Mesendoderm (in vitro differentiated cells): ENCODE data around the gene ETFDH.
"Not testable (repeated sequence)": the region's sequence is repeated elsewhere in the genome, so short reads cannot be mapped to it uniquely, and the experiment has no call there.

Experiments
- DNase-seq: peaks from one replicate; pipeline ENCODE4 v3.0.0; 2013
- H2AK5ac ChIP-seq: 2 replicates; pipeline ENCODE4 v1.6.1; 2013; ENCODE audit warnings: low read length, inconsistent platforms
- H2BK120ac ChIP-seq: 2 replicates; pipeline ENCODE4 v1.6.1; 2013; ENCODE audit warnings: low read depth, mild to moderate bottlenecking, low read length, moderate library complexity, mixed read lengths
- H2BK15ac ChIP-seq: replicated peaks from 2 replicates; pipeline ENCODE4 v1.6.1; 2013; ENCODE audit warnings: low read depth, mild to moderate bottlenecking, moderate library complexity
- H2BK5ac ChIP-seq: 2 replicates; pipeline ENCODE4 v1.6.1; 2013; ENCODE audit warnings: low read length, inconsistent platforms
- H3K18ac ChIP-seq: 2 replicates; pipeline ENCODE4 v1.6.1; 2013; ENCODE audit warnings: mild to moderate bottlenecking, low read length, mixed read lengths
- H3K23ac ChIP-seq: one replicate; pipeline ENCODE4 v1.6.1; 2013; ENCODE audit warnings: low read length
- H3K27ac ChIP-seq: 2 replicates; pipeline ENCODE4 v1.5.1; 2013; ENCODE audit warnings: low read depth, mild to moderate bottlenecking, inconsistent platforms, low read length, moderate library complexity
- H3K27me3 ChIP-seq: 2 replicates; pipeline ENCODE4 v1.6.1; 2013; ENCODE audit warnings: low read length, control low read depth, mild to moderate bottlenecking, inconsistent platforms; ENCODE audit not compliant: insufficient read depth, poor library complexity
- H3K36me3 ChIP-seq: 2 replicates; pipeline ENCODE4 v1.6.1; 2013; ENCODE audit warnings: low read length, inconsistent platforms; ENCODE audit not compliant: control insufficient read depth, insufficient read depth
- H3K4ac ChIP-seq: one replicate; pipeline ENCODE4 v1.6.1; 2013; ENCODE audit warnings: low read depth, mild to moderate bottlenecking, low read length, moderate library complexity
- H3K4me1 ChIP-seq: 2 replicates; pipeline ENCODE4 v1.6.1; 2013; ENCODE audit warnings: low read depth, low read length, inconsistent platforms; ENCODE audit not compliant: control insufficient read depth
- H3K4me2 ChIP-seq: 2 replicates; pipeline ENCODE4 v1.6.1; 2013; ENCODE audit warnings: low read length
- H3K4me3 ChIP-seq: 2 replicates; pipeline ENCODE4 v1.5.1; 2013; ENCODE audit warnings: mild to moderate bottlenecking, low read length
- H3K56ac ChIP-seq: one replicate; pipeline ENCODE4 v1.6.1; 2013; ENCODE audit warnings: low read length
- H3K79me1 ChIP-seq: 2 replicates; pipeline ENCODE4 v1.6.1; 2013; ENCODE audit warnings: low read length, inconsistent platforms
- H3K79me2 ChIP-seq: 2 replicates; pipeline ENCODE4 v1.6.1; 2013; ENCODE audit warnings: mild to moderate bottlenecking, low read length; ENCODE audit not compliant: control insufficient read depth, insufficient read depth
- H3K9ac ChIP-seq: 2 replicates; pipeline ENCODE4 v1.6.1; 2013; ENCODE audit warnings: low read length, inconsistent platforms
- H4K5ac ChIP-seq: one replicate; pipeline ENCODE4 v1.6.1; 2013; ENCODE audit warnings: low read length
- H4K8ac ChIP-seq: one replicate; pipeline ENCODE4 v1.6.1; 2013; ENCODE audit warnings: low read depth, mild to moderate bottlenecking, control low read depth, low read length, moderate library complexity
- WGBS: extraction: QIAGEN DNeasy Blood & Tissue Kit; methylation state at CpG from one replicate; pipeline ENCODE4 v1.1.7; 2013; ENCODE audit warnings: low lambda C conversion rate, missing lambda C conversion rate; ENCODE audit not compliant: insufficient coverage; ENCODE audit errors: extremely low coverage; 5-methylcytosine and 5-hydroxymethylcytosine counted together

Gene ETFDH

GRCh38 chr4:158741326-158742021 lies 69.4 kb downstream of the ETFDH start:
- no CpG with 5 or more reads among the region's 3 CpGs for WGBS
- H2AK5ac ChIP-seq: no peak overlapping the region

GRCh38 chr4:158746537-158746936 lies 74.4 kb downstream of the ETFDH start:
- H2BK5ac ChIP-seq, H3K18ac ChIP-seq, H4K5ac ChIP-seq, H3K4ac ChIP-seq, H3K27me3 ChIP-seq, H4K8ac ChIP-seq, H3K23ac ChIP-seq, H3K36me3 ChIP-seq, H2BK15ac ChIP-seq, H3K4me1 ChIP-seq, H2AK5ac ChIP-seq, H3K4me3 ChIP-seq, H3K79me1 ChIP-seq, H2BK120ac ChIP-seq, H3K9ac ChIP-seq, DNase-seq, H3K4me2 ChIP-seq, H3K56ac ChIP-seq, H3K79me2 ChIP-seq, H3K27ac ChIP-seq: not testable (repeated sequence)
- WGBS: no CpG with 5 or more reads among the region's 31 CpGs

More at GRCh38 chr4:158741326-158742021, 69.4 kb downstream of the ETFDH start:
- Histone ChIP-seq H2BK120ac (no peak overlapping the region), H3K27me3 (no peaks in the 10 kb centered on the region), H3K4me2 (no peak overlapping the region), H3K4ac (no peak overlapping the region), H4K5ac (no peak overlapping the region), H3K9ac (no peak overlapping the region), H3K4me1 (no peaks in the 10 kb centered on the region), H3K79me1 (no peaks in the 10 kb centered on the region), H3K23ac (no peak overlapping the region), H3K4me3 (no peak overlapping the region), H3K79me2 (no peaks in the 10 kb centered on the region), H3K18ac (no peak overlapping the region), H3K36me3 (no peaks in the 10 kb centered on the region), H2BK5ac (no peak overlapping the region), H2BK15ac (no peak overlapping the region), H4K8ac (no peak overlapping the region), H3K56ac (no peak overlapping the region), H3K27ac (no peak overlapping the region)
- DNase-seq: no peak

GRCh38 chr4:158750379-158750778 lies 78.3 kb downstream of the ETFDH start:
- no peak for DNase-seq
- H3K79me1 ChIP-seq: no peaks in the 10 kb centered on the region
- no peaks in the 10 kb centered on the region for H3K4me1 ChIP-seq

GRCh38 chr4:158754385-158755180 lies 82.5 kb downstream of the ETFDH start:
- Histone ChIP-seq H3K23ac (no peak overlapping the region), H3K27me3 (no peaks in the 10 kb centered on the region), H3K4me2 (no peak overlapping the region), H2BK120ac (no peak overlapping the region), H4K5ac (no peak overlapping the region), H4K8ac (no peak overlapping the region), H2BK5ac (no peak overlapping the region), H3K4me1 (no peaks in the 10 kb centered on the region), H3K4ac (no peak overlapping the region), H3K9ac (no peak overlapping the region), H3K79me1 (no peaks in the 10 kb centered on the region), H3K36me3 (no peaks in the 10 kb centered on the region), H3K56ac (no peak overlapping the region), H2BK15ac (no peak overlapping the region), H2AK5ac (no peak overlapping the region), H3K79me2 (no peaks in the 10 kb centered on the region), H3K4me3 (no peak overlapping the region), H3K27ac (no peak overlapping the region), H3K18ac (no peak overlapping the region)
- no peak for DNase-seq
- no CpG with 5 or more reads among the region's 5 CpGs for WGBS

More at GRCh38 chr4:158750379-158750778, 78.3 kb downstream of the ETFDH start:
- Histone ChIP-seq H4K8ac (no peak overlapping the region), H3K36me3 (no peaks in the 10 kb centered on the region), H3K4me2 (no peak overlapping the region), H3K56ac (no peak overlapping the region), H3K9ac (no peak overlapping the region), H3K79me2 (no peaks in the 10 kb centered on the region), H3K4me3 (no peak overlapping the region), H3K23ac (no peak overlapping the region), H4K5ac (no peak overlapping the region), H2AK5ac (no peak overlapping the region), H2BK5ac (no peak overlapping the region), H3K18ac (no peak overlapping the region), H3K4ac (no peak overlapping the region), H3K27ac (no peak overlapping the region), H2BK120ac (no peak overlapping the region), H3K27me3 (no peaks in the 10 kb centered on the region), H2BK15ac (no peak overlapping the region)
- WGBS: no CpG with 5 or more reads among the region's 3 CpGs

GRCh38 chr4:158755819-158756218 lies 83.7 kb downstream of the ETFDH start:
- H3K27ac ChIP-seq, DNase-seq, H3K36me3 ChIP-seq, H2BK5ac ChIP-seq, H2AK5ac ChIP-seq, H3K79me1 ChIP-seq, H3K27me3 ChIP-seq, H3K4me2 ChIP-seq, H4K5ac ChIP-seq, H4K8ac ChIP-seq, H3K18ac ChIP-seq, H2BK15ac ChIP-seq, H3K56ac ChIP-seq, H3K79me2 ChIP-seq, H3K4ac ChIP-seq, H2BK120ac ChIP-seq, H3K23ac ChIP-seq, H3K9ac ChIP-seq, H3K4me1 ChIP-seq, H3K4me3 ChIP-seq: not testable (repeated sequence)
- WGBS: no CpG with 5 or more reads among the region's 7 CpGs
